GM12865 (cell line): ENCODE data around the gene HOXD11.

ENCODE experiments used
- DNase-seq: peaks from one replicate; pipeline ENCODE4 v3.0.0; 2010; ENCODE audit warnings: low read depth
- H3K4me3 ChIP-seq: 2 replicates; pipeline ENCODE4 v1.5.1; 2011; ENCODE audit warnings: mild to moderate bottlenecking, low read depth, low read length, control low read depth
- CTCF ChIP-seq: IDR thresholded peaks from 2 replicates; pipeline ENCODE4 v1.5.1; 2011; ENCODE audit warnings: low read length, control low read depth, low read depth, inconsistent platforms; ENCODE audit not compliant: insufficient read depth; ENCODE audit errors: missing control alignments

Gene HOXD11

GRCh38 chr2:176151442-176152287, 44.6 kb downstream of the HOXD11 start, which contains the start of gene HOXD4:
Gene HOXD4 (plus strand): TSS chr2:176151550. CDS start chr2:176151634, 84 bp downstream.
- no peak within 1 kb of the TSS for H3K4me3 ChIP-seq
- no peak for TF ChIP-seq CTCF
- no peak for DNase-seq

GRCh38 chr2:176152350-176153181, 45.5 kb downstream of the HOXD11 start:
- TF ChIP-seq CTCF = no peak
- no peak for DNase-seq
- H3K4me3 ChIP-seq = no peak overlapping the region

- H3K4me3 ChIP-seq = no peak overlapping the region
- TF ChIP-seq CTCF = no peak
- DNase-seq = no peak
These were observed 47.6 kb downstream of the HOXD11 start for GRCh38 chr2:176154576-176155252.

- no peak for TF ChIP-seq CTCF
- no peak for DNase-seq
- no peak overlapping the region for H3K4me3 ChIP-seq
These were observed 48.4 kb downstream of the HOXD11 start for GRCh38 chr2:176155356-176156044.

GRCh38 chr2:176156301-176156806, 49.3 kb downstream of the HOXD11 start:
- no peak overlapping the region for H3K4me3 ChIP-seq
- DNase-seq = no peak
- TF ChIP-seq CTCF = no peak

- H3K4me3 ChIP-seq = no peak within 1 kb of the TSS
- no peak for DNase-seq
- no peak for TF ChIP-seq CTCF
These were observed 49.9 kb downstream of the HOXD11 start, which contains the start of gene HOXD3 for GRCh38 chr2:176156807-176157498. Gene HOXD3 (plus strand): TSS chr2:176157307. CDS start chr2:176169115, 11,808 bp downstream.
